Subcutaneous abdominal adipose tissue (tissue), 5 donors: ENCODE data around the gene ZZZ3.
"Not testable (repeated sequence)": the region's sequence is repeated elsewhere in the genome, so short reads cannot be mapped to it uniquely, and the experiment has no call there.

Source experiments
- H3K27ac ChIP-seq: one replicate; pipeline ENCODE4 v1.7.0; 2013; ENCODE audit warnings: low read depth, mild to moderate bottlenecking, inconsistent platforms, low read length, moderate library complexity
- H3K27me3 ChIP-seq, 5 donors: one replicate each; pipeline ENCODE4 v1.7.0; 2013; ENCODE audit warnings: low read length in 5 of 5, inconsistent platforms in 1 of 5; ENCODE audit not compliant: control insufficient read depth in 5 of 5, insufficient read depth in 4 of 5
- H3K36me3 ChIP-seq, 5 donors: one replicate each; pipeline ENCODE4 v1.7.0; 2013; ENCODE audit warnings: low read length in 5 of 5; ENCODE audit not compliant: control insufficient read depth in 5 of 5, insufficient read depth in 5 of 5
- H3K4me1 ChIP-seq, 5 donors: one replicate each; pipeline ENCODE4 v1.7.0; 2013; ENCODE audit warnings: low read length in 5 of 5, mild to moderate bottlenecking in 3 of 5, moderate library complexity in 1 of 5; ENCODE audit not compliant: control insufficient read depth in 5 of 5, insufficient read depth in 5 of 5
- H3K4me3 ChIP-seq, 5 donors: one replicate each; pipeline ENCODE4 v1.7.0; 2013; ENCODE audit warnings: low read length in 5 of 5, low read depth in 1 of 5
- H3K9ac ChIP-seq, 5 donors: one replicate each; pipeline ENCODE4 v1.7.0; 2013; ENCODE audit warnings: low read length in 5 of 5, mild to moderate bottlenecking in 4 of 5, moderate library complexity in 3 of 5
- H3K9me3 ChIP-seq, 5 donors: one replicate each; pipeline ENCODE4 v1.7.0; 2013; ENCODE audit warnings: low read length in 5 of 5; ENCODE audit not compliant: control insufficient read depth in 5 of 5
- donor health status: healthy.
- donor health status: healthy.
- donor health status: healthy.
- donor health status: healthy.
- donor health status: healthy.

ZZZ3 gene

DNA sequence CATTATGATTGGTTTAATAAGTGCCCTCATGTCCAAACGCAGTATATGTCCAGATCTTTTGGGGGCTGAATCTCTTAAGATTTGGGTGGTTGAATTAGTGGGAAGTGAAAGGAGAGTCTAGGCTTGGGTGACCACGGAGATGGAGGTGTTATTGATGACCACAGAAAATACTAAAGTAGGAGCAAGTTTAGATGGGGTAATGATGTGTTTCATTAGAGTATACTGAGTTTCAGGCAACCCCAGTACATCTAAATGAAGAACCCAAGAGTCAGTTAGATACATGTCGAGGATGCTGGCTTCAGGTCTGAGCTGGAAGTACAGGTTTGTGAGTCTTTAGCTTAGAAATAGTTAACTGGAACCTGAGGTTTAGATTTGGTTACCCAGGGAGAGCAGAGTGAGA lies 6.5 kb upstream of the ZZZ3 start:
- H3K9me3 ChIP-seq: no peaks in the 10 kb centered on the region
- peaks cover 9 to 30% (median 21%) of the 10 kb centered on the region in 5 donors for H3K36me3 ChIP-seq
- H3K27me3 ChIP-seq: no peaks in the 10 kb centered on the region
- no peak overlapping the region for H3K27ac ChIP-seq
- H3K4me3 ChIP-seq: no peak overlapping the region
- H3K9ac ChIP-seq: no peak overlapping the region
- peaks cover 0 to 14% (median 2%) of the 10 kb centered on the region in 5 donors for H3K4me1 ChIP-seq

GRCh38 chr1:77687519-77687906 lies 5.1 kb upstream of the ZZZ3 start:
- Histone ChIP-seq H3K27me3 (no peaks in the 10 kb centered on the region), H3K9ac (no peak overlapping the region), H3K27ac (no peak overlapping the region), H3K4me3 (peak overlapping the region in 3 of 5 donors; percentile 11 to 34 (median 22)), H3K36me3 (peaks cover 3 to 18% (median 15%) of the 10 kb centered on the region in 5 donors), H3K9me3 (no peaks in the 10 kb centered on the region), H3K4me1 (peaks cover 0 to 18% (median 8%) of the 10 kb centered on the region in 5 donors)

DNA sequence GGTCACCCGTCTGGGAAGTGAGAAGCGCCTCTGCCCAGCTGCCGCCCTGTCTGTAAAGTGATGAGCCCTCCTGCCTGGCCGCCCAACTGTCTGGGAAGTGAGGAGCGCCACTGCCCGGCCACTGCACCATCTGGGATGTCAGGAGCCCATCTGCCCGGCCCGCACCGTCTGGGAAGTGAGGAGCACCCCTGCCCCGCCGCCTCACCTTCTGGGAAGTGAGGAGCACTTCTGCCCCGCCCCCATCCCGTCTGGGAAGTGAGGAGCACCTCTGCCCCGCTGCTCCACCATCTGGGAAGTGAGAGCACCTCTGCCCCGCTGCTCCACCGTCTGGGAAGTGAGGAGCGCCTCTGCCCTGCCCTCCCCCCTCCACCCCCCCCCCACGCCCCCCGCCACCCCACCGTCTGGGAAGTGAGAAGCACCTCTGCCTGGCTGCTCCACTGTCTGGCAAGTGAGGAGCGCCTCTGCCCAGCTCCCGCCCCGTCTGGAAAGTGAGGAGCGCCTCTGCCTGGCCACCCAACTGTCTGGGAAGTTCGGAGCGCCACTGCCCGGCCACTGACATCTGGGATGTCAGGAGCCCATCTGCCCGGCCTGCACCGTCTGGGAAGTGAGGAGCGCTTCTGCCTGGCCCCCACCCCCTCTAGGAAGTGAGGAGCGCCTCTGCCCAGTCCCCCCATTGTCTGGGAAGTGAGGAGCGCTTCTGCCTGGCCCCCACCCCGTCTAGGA lies 4.5 kb upstream of the ZZZ3 start:
- H3K27ac ChIP-seq: no peak overlapping the region
- H3K9ac ChIP-seq: peak overlapping the region in 1 of 5 donors; percentile 25
- H3K4me3 ChIP-seq: no peak overlapping the region
- H3K4me1 ChIP-seq: peaks cover 0 to 23% (median 12%) of the 10 kb centered on the region in 5 donors
- peaks cover 0 to 15% (median 13%) of the 10 kb centered on the region in 5 donors for H3K36me3 ChIP-seq
- H3K27me3 ChIP-seq: no peaks in the 10 kb centered on the region
- H3K9me3 ChIP-seq: no peaks in the 10 kb centered on the region

GRCh38 chr1:77683160-77684148 lies 996 bp upstream of the ZZZ3 start:
- no peaks in the 10 kb centered on the region for H3K36me3 ChIP-seq
- no peaks in the 10 kb centered on the region for H3K27me3 ChIP-seq
- no peaks in the 10 kb centered on the region for H3K9me3 ChIP-seq
- peaks cover 0 to 41% (median 28%) of the 10 kb centered on the region in 5 donors for H3K4me1 ChIP-seq
- H3K4me3 ChIP-seq: peak overlapping the region; percentile 78 to 99 (median 97)
- H3K9ac ChIP-seq: peak overlapping the region; percentile 71 to 95 (median 75)
- H3K27ac ChIP-seq: peak overlapping the region; percentile 96

GRCh38 chr1:77680173-77680572 lies 2.3 kb downstream of the ZZZ3 start:
- Histone ChIP-seq H3K4me3 (peak overlapping the region in 1 of 5 donors; percentile 11), H3K27ac (no peak overlapping the region), H3K36me3 (no peaks in the 10 kb centered on the region), H3K27me3 (no peaks in the 10 kb centered on the region), H3K9me3 (no peaks in the 10 kb centered on the region), H3K9ac (no peak overlapping the region), H3K4me1 (peaks cover 0 to 33% (median 29%) of the 10 kb centered on the region in 5 donors)

DNA sequence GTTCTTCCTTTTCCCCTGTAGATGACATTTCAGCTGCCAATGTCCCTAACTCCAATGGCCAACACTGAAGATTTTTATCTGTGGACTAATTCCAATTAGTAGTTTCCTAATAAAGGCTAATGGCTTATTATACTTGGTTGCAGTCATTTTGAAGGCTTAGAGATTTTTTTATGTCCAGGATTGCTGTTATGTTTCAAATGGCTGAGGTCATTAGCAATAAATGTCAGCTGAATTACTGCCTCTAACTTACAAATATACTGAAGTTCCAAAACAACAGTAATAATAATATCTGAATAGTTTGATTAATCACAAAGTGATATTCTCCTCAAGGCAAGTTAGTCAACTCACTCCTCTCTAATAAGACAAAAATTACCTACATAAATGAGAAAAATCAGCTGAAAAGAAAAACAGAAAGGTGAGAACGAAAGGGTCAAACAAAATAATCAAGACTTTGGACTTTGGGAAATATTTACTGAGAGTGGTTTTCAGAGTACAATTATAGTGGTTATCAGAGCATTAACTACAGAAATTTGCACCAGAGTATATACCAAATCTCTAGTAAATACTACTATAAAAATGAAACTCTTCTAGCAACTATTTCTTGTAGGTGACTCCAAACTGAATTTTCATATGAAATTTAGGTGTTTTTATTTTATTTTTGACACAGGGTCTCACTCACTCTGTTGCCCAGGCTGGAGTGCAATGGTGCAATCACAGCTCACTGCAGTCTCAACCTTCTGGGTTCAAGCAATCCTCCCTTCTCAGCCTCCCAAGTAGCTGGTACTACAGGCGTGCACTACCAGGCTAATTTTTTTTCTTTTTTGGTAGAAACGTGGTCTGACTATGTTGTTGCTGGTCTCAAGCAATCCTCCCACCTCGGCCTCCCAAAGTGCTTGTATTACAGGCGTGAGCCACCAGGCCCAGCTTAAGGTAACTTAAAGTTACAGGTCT lies 3.5 kb downstream of the ZZZ3 start:
- Histone ChIP-seq H3K4me3 (no peak overlapping the region), H3K36me3 (peaks cover 0 to 2% (median 0%) of the 10 kb centered on the region in 5 donors), H3K4me1 (peaks cover 0 to 29% (median 28%) of the 10 kb centered on the region in 5 donors), H3K9ac (no peak overlapping the region), H3K9me3 (no peaks in the 10 kb centered on the region), H3K27ac (no peak overlapping the region), H3K27me3 (no peaks in the 10 kb centered on the region)

DNA sequence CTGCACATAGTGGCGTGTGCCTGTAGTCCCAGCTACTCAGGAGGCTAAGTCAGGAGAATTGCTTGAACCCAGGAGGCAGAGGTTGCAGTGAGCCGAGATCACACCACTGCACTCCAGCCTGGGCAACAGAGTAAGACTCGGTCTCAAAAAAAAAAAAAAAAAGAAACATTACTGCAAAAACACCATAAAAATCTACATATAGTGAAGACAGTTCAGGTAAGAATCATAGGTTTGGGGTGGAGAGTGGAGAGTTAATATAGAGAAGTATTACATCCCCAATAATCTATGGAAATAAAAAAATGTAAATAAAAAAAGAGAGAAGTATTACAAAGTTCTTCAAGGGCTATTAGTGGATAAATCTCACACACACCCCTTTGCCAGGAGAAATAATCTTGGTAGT lies 7.7 kb downstream of the ZZZ3 start:
- not testable (repeated sequence) for H3K4me3 ChIP-seq, H3K4me1 ChIP-seq, H3K9ac ChIP-seq, H3K9me3 ChIP-seq, H3K36me3 ChIP-seq, H3K27ac ChIP-seq, H3K27me3 ChIP-seq

GRCh38 chr1:77673716-77674355 lies 8.6 kb downstream of the ZZZ3 start:
- H3K27me3 ChIP-seq: no peaks in the 10 kb centered on the region
- H3K36me3 ChIP-seq: peaks cover 0 to 2% (median 0%) of the 10 kb centered on the region in 5 donors
- no peaks in the 10 kb centered on the region for H3K9me3 ChIP-seq
- peak overlapping the region in 1 of 5 donors; percentile 4 for H3K9ac ChIP-seq
- H3K4me1 ChIP-seq: peaks cover 0 to 9% (median 5%) of the 10 kb centered on the region in 5 donors
- H3K27ac ChIP-seq: no peak overlapping the region
- no peak overlapping the region for H3K4me3 ChIP-seq

- Histone ChIP-seq H3K4me1 (peaks cover 0 to 6% (median 1%) of the 10 kb centered on the region in 5 donors), H3K9me3 (no peaks in the 10 kb centered on the region), H3K4me3 (no peak overlapping the region), H3K36me3 (peaks cover 0 to 2% (median 0%) of the 10 kb centered on the region in 5 donors), H3K9ac (no peak overlapping the region), H3K27me3 (no peaks in the 10 kb centered on the region), H3K27ac (no peak overlapping the region)
These were observed 9.4 kb downstream of the ZZZ3 start for GRCh38 chr1:77673030-77673429.
